A673 (cell line): ENCODE results near the gene LCK.

Source experiments
- EZH2 ChIP-seq: fragments of 200-600 bp; sonication (generic); IDR thresholded peaks from 2 replicates; pipeline ENCODE4 v1.6.1; 2017; ENCODE audit warnings: borderline replicate concordance, low read depth, mild to moderate bottlenecking, mixed read lengths, antibody characterized with exemption, low read length; ENCODE audit not compliant: poor library complexity, severe bottlenecking
- TF ChIP-seq, protein P1 (sequence below): fragments of 300-800, 200-600 bp; sonication (generic); conservative IDR thresholded peaks from 2 replicates; pipeline ENCODE4 v1.5.1; 2017; ENCODE audit warnings: low read depth, mild to moderate bottlenecking, antibody characterized with exemption, low read length, moderate library complexity, mixed read lengths

DNA sequence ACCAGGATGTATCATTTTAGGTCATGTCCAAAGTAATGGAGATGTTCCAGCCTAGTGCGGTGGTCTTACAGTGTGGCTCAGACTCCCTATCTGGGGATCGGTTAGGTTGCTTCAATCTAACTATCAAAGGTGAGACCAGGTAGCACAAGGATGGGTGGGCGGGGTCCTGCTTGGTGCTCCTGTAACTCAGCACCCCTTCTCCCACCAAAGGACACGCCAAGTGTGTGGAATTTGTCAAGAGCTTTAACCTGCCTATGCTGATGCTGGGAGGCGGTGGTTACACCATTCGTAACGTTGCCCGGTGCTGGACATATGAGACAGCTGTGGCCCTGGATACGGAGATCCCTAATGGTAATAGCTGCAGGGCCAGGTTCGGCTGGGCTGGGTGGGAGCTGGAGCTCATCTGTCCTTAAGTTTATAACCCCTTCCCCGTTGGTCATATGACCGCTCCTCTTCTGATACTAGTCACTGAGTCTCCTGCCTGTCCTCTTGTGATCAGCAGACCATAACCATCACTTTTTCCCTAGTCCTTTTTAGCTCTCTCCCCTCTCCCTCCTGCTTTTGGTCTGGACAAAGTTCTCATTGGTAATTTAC is 79.6 kb downstream of the LCK start:
- TF ChIP-seq, protein P1, sequence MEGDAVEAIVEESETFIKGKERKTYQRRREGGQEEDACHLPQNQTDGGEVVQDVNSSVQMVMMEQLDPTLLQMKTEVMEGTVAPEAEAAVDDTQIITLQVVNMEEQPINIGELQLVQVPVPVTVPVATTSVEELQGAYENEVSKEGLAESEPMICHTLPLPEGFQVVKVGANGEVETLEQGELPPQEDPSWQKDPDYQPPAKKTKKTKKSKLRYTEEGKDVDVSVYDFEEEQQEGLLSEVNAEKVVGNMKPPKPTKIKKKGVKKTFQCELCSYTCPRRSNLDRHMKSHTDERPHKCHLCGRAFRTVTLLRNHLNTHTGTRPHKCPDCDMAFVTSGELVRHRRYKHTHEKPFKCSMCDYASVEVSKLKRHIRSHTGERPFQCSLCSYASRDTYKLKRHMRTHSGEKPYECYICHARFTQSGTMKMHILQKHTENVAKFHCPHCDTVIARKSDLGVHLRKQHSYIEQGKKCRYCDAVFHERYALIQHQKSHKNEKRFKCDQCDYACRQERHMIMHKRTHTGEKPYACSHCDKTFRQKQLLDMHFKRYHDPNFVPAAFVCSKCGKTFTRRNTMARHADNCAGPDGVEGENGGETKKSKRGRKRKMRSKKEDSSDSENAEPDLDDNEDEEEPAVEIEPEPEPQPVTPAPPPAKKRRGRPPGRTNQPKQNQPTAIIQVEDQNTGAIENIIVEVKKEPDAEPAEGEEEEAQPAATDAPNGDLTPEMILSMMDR = no peak
- TF ChIP-seq EZH2 = no peak
